Sigmoid colon (tissue), 4 donors: Measurements from ENCODE around the gene SERPINH1.

ENCODE experiments used
- EP300 ChIP-seq, 4 donors: sonication (generic); formaldehyde crosslinking; IDR thresholded peaks; one replicate each; pipeline ENCODE4 v1.6.1; 2017; ENCODE audit warnings: antibody characterized with exemption in 4 of 4
- POLR2A ChIP-seq, 2 donors: fragments of 450-650 bp; IDR thresholded peaks; one replicate each; pipeline ENCODE4 v1.6.1; 2016; ENCODE audit warnings: antibody characterized with exemption in 2 of 2, mild to moderate bottlenecking in 2 of 2, moderate library complexity in 2 of 2
- POLR2AphosphoS5 ChIP-seq, 4 donors: sonication (generic); formaldehyde crosslinking; IDR thresholded peaks; one replicate each; pipeline ENCODE4 v1.6.1; 2017; ENCODE audit warnings: antibody characterized with exemption in 4 of 4
- TF ChIP-seq, protein P1 (sequence below), 4 experiments: fragments of 450-650 bp in 3 of 4; fragments of 200-600 bp in 1 of 4; IDR thresholded peaks; one replicate each; pipeline ENCODE4 v1.5.1; 2016 to 2019; ENCODE audit warnings: antibody characterized with exemption in 4 of 4, mild to moderate bottlenecking in 3 of 4, moderate library complexity in 2 of 4

DNA sequence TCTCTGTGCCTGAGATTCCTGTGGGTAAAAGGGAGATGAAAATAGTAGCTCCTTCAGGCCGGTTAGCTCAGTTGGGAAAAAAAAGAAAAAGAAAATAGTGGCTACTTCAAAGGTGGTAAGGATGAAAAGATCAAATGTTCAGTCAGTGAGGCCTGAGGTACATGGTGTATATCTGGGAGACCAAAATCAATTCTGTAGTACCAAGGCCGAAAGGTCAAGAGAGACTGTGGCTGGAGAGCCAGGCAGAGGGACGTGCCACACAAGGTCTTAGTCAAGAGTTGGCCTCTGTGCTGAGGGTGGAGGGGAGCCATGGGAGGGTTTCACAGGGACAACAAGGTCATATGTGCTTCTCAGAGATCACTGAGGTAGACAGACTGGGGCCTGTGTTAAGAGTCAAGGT is 31.5 kb upstream of the SERPINH1 start:
- TF ChIP-seq, protein P1, sequence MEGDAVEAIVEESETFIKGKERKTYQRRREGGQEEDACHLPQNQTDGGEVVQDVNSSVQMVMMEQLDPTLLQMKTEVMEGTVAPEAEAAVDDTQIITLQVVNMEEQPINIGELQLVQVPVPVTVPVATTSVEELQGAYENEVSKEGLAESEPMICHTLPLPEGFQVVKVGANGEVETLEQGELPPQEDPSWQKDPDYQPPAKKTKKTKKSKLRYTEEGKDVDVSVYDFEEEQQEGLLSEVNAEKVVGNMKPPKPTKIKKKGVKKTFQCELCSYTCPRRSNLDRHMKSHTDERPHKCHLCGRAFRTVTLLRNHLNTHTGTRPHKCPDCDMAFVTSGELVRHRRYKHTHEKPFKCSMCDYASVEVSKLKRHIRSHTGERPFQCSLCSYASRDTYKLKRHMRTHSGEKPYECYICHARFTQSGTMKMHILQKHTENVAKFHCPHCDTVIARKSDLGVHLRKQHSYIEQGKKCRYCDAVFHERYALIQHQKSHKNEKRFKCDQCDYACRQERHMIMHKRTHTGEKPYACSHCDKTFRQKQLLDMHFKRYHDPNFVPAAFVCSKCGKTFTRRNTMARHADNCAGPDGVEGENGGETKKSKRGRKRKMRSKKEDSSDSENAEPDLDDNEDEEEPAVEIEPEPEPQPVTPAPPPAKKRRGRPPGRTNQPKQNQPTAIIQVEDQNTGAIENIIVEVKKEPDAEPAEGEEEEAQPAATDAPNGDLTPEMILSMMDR (IDR thresholded peaks at IDR 0.05), result no peak
- TF ChIP-seq POLR2AphosphoS5 (IDR thresholded peaks at IDR 0.05) (no peak), EP300 (IDR thresholded peaks at IDR 0.05) (no peak), POLR2A (IDR thresholded peaks at IDR 0.05) (no peak)
